PC-3 (cell line): ENCODE measurements around the gene PAX5.

Experiments
- CTCF ChIP-seq: fragments of 300-600 bp; sonication (generic); conservative IDR thresholded peaks from 2 replicates; pipeline ENCODE4 v1.5.1; 2017; ENCODE audit warnings: antibody characterized with exemption, low read depth, mild to moderate bottlenecking, low read length
- EZH2 ChIP-seq: fragments of 300-600 bp; sonication (generic); IDR thresholded peaks from one replicate; pipeline ENCODE4 v1.6.1; 2017; ENCODE audit warnings: antibody characterized with exemption, mild to moderate bottlenecking, low read length; ENCODE audit not compliant: unreplicated experiment

DNA sequence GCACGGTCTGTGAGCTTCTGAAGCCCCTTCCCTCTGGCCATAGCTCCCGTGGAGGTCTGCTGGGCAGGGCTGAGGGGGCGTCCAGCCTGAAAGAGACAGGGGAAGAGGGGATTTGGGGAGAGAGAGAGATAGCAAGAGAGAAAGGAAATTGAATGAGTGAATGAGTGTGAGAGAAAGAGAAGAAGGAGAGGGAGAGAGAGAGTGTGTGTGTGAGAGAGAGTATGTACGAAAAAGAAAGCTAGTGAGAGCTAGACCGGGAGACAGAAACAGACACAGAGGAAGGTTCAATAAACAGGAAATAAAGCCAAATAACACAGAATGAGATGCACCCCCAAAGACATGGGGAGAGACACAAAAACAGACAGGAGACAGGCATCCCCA, 37.4 kb downstream of the PAX5 start:
- TF ChIP-seq CTCF (no peak), EZH2 (no peak)
